A549 (cell line): ENCODE data around the gene OR2AE1.

Experiments
- CEBPB ChIP-seq, 2 experiments: fragments of >200 bp in 1 of 2; sonication (Bioruptor Twin) in 1 of 2; formaldehyde crosslinking in 1 of 2; IDR thresholded peaks; 2 replicates each; pipeline ENCODE4 v1.6.1; 2012 to 2016
- ESRRA ChIP-seq: fragments of 150-350 bp; IDR thresholded peaks from 2 replicates; pipeline ENCODE4 v1.6.1; 2014; ENCODE audit warnings: mild to moderate bottlenecking, low read length, borderline replicate concordance
- FOXS1 ChIP-seq: fragments of 250-450 bp; sonication (Bioruptor Pico); IDR thresholded peaks from 2 replicates; pipeline ENCODE4 v1.5.0; 2020; ENCODE audit warnings: mild to moderate bottlenecking, moderate library complexity
- HEYL ChIP-seq: fragments of 250-450 bp; sonication (Bioruptor Pico); IDR thresholded peaks from 2 replicates; pipeline ENCODE4 v1.8.0; 2021; ENCODE audit warnings: mild to moderate bottlenecking, moderate library complexity
- HOXA7 ChIP-seq: fragments of 250-450 bp; sonication (Bioruptor Pico); IDR thresholded peaks from 2 replicates; pipeline ENCODE4 v1.5.0; 2020; ENCODE audit warnings: mild to moderate bottlenecking, moderate library complexity
- MAFK ChIP-seq: fragments of 450-650 bp; IDR thresholded peaks from 2 replicates; pipeline ENCODE4 v1.6.1; 2014; ENCODE audit not compliant: partially characterized antibody
- PHF8 ChIP-seq: fragments of 200-600 bp; sonication (generic); IDR thresholded peaks from 2 replicates; pipeline ENCODE4 v1.6.1; 2016; ENCODE audit warnings: low read depth, mild to moderate bottlenecking, antibody characterized with exemption, moderate library complexity, borderline replicate concordance
- POLR2A ChIP-seq: IDR thresholded peaks from 2 replicates; pipeline ENCODE4 v1.6.1; 2012; ENCODE audit warnings: mild to moderate bottlenecking, low read length
- RFX5 ChIP-seq: fragments of 450-650 bp; IDR thresholded peaks from 2 replicates; pipeline ENCODE4 v1.7.1; 2014; ENCODE audit warnings: antibody characterized with exemption, mild to moderate bottlenecking, moderate library complexity
- TF ChIP-seq, protein P1 (sequence below): fragments of >200 bp; sonication (Bioruptor Twin); formaldehyde crosslinking; IDR thresholded peaks from 3 replicates; pipeline ENCODE4 v1.5.1; 2016
- TF ChIP-seq, protein P2 (sequence below): fragments of 200-600 bp; sonication (generic); IDR thresholded peaks from 2 replicates; pipeline ENCODE4 v1.6.1; 2016; ENCODE audit warnings: antibody characterized with exemption, mild to moderate bottlenecking, moderate library complexity

GRCh38 chr7:99919814-99920112 is 42.9 kb upstream of the OR2AE1 start:
- TF ChIP-seq, protein P1, sequence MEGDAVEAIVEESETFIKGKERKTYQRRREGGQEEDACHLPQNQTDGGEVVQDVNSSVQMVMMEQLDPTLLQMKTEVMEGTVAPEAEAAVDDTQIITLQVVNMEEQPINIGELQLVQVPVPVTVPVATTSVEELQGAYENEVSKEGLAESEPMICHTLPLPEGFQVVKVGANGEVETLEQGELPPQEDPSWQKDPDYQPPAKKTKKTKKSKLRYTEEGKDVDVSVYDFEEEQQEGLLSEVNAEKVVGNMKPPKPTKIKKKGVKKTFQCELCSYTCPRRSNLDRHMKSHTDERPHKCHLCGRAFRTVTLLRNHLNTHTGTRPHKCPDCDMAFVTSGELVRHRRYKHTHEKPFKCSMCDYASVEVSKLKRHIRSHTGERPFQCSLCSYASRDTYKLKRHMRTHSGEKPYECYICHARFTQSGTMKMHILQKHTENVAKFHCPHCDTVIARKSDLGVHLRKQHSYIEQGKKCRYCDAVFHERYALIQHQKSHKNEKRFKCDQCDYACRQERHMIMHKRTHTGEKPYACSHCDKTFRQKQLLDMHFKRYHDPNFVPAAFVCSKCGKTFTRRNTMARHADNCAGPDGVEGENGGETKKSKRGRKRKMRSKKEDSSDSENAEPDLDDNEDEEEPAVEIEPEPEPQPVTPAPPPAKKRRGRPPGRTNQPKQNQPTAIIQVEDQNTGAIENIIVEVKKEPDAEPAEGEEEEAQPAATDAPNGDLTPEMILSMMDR: no peak
- no peak for TF ChIP-seq RFX5
- no peak for TF ChIP-seq PHF8
- TF ChIP-seq, protein P2, sequence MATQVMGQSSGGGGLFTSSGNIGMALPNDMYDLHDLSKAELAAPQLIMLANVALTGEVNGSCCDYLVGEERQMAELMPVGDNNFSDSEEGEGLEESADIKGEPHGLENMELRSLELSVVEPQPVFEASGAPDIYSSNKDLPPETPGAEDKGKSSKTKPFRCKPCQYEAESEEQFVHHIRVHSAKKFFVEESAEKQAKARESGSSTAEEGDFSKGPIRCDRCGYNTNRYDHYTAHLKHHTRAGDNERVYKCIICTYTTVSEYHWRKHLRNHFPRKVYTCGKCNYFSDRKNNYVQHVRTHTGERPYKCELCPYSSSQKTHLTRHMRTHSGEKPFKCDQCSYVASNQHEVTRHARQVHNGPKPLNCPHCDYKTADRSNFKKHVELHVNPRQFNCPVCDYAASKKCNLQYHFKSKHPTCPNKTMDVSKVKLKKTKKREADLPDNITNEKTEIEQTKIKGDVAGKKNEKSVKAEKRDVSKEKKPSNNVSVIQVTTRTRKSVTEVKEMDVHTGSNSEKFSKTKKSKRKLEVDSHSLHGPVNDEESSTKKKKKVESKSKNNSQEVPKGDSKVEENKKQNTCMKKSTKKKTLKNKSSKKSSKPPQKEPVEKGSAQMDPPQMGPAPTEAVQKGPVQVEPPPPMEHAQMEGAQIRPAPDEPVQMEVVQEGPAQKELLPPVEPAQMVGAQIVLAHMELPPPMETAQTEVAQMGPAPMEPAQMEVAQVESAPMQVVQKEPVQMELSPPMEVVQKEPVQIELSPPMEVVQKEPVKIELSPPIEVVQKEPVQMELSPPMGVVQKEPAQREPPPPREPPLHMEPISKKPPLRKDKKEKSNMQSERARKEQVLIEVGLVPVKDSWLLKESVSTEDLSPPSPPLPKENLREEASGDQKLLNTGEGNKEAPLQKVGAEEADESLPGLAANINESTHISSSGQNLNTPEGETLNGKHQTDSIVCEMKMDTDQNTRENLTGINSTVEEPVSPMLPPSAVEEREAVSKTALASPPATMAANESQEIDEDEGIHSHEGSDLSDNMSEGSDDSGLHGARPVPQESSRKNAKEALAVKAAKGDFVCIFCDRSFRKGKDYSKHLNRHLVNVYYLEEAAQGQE: no peak; the same call in 1 of the 2 replicates
- no peak for TF ChIP-seq CEBPB (IDR thresholded peaks at IDR 0.05)
- TF ChIP-seq MAFK: no peak
- no peak for TF ChIP-seq POLR2A
- no peak for TF ChIP-seq ESRRA
- TF ChIP-seq HEYL (CRISPR knock-in tag): no peak
- no peak for TF ChIP-seq FOXS1 (CRISPR knock-in tag)
- no peak for TF ChIP-seq HOXA7 (CRISPR knock-in tag)
